ENCODE results near the gene SHROOM3. TPM values are rescaled to one million over a fixed set of nuclear protein-coding genes. Genes with fewer than 3 reads are reported as not detected.

The SHROOM3 gene
- total RNA-seq, 6 experiments from 2014 or later = 15.2 to 35.8 (median 29.9) TPM

- H3K36me3 ChIP-seq = peaks cover 0 to 11% (median 2%) of the 10 kb centered on the region in 4 donors
- H3K27ac ChIP-seq = no peak overlapping the region
- ATAC-seq = no peak
- H3K9me3 ChIP-seq = no peaks in the 10 kb centered on the region
- no peaks in the 10 kb centered on the region for H3K4me1 ChIP-seq
- H3K4me3 ChIP-seq = no peak overlapping the region
- TF ChIP-seq POLR2A (IDR thresholded peaks at IDR 0.05) (no peak), CTCF (IDR thresholded peaks at IDR 0.05) (no peak)
- WGBS (ENCODE audit: insufficient coverage, low coverage, low lambda C conversion rate, missing lambda C conversion rate) = 82% methylated on average over 14 of the region's 14 CpGs
- no peaks in the 10 kb centered on the region for H3K27me3 ChIP-seq
- DNase-seq = no peak
- intact Hi-C loops (cut with DNase I) = no loop called here
These were observed 330.6 kb downstream of the SHROOM3 start for GRCh38 chr4:76765473-76766183.

GRCh38 chr4:76767983-76768382 is 333.0 kb downstream of the SHROOM3 start:
- Histone ChIP-seq H3K9me3 (no peaks in the 10 kb centered on the region), H3K4me1 (no peaks in the 10 kb centered on the region), H3K36me3 (peaks cover 0 to 25% (median 12%) of the 10 kb centered on the region in 4 donors), H3K27ac (no peak overlapping the region), H3K4me3 (no peak overlapping the region), H3K27me3 (no peaks in the 10 kb centered on the region)
- 71% methylated on average over 2 of the region's 2 CpGs for WGBS (ENCODE audit: insufficient coverage, low coverage, low lambda C conversion rate, missing lambda C conversion rate)
- no peak for DNase-seq
- ATAC-seq = no peak
- intact Hi-C loops (cut with DNase I) = no loop called here
- no peak for TF ChIP-seq POLR2A (IDR thresholded peaks at IDR 0.05)
- TF ChIP-seq CTCF (IDR thresholded peaks at IDR 0.05) = no peak

- no peak for TF ChIP-seq CTCF (IDR thresholded peaks at IDR 0.05)
- ATAC-seq = no peak
- Histone ChIP-seq H3K27me3 (no peaks in the 10 kb centered on the region), H3K36me3 (peaks cover 0 to 25% (median 12%) of the 10 kb centered on the region in 4 donors), H3K9me3 (no peaks in the 10 kb centered on the region), H3K4me3 (no peak overlapping the region), H3K4me1 (no peaks in the 10 kb centered on the region), H3K27ac (no peak overlapping the region)
- intact Hi-C loops (cut with DNase I) = no loop called here
- 50% methylated on average over 5 of the region's 5 CpGs for WGBS (ENCODE audit: insufficient coverage, low coverage, low lambda C conversion rate, missing lambda C conversion rate)
- DNase-seq = no peak
These were observed 337.6 kb downstream of the SHROOM3 start for GRCh38 chr4:76772498-76773106.

GRCh38 chr4:76773766-76774165 is 338.7 kb downstream of the SHROOM3 start:
- Histone ChIP-seq H3K27ac (no peak overlapping the region), H3K9me3 (no peaks in the 10 kb centered on the region), H3K27me3 (no peaks in the 10 kb centered on the region), H3K36me3 (peaks cover 0 to 25% (median 12%) of the 10 kb centered on the region in 4 donors), H3K4me3 (no peak overlapping the region), H3K4me1 (no peaks in the 10 kb centered on the region)
- no peak for ATAC-seq
- intact Hi-C loops (cut with DNase I) = no loop called here
- no peak for TF ChIP-seq POLR2A (IDR thresholded peaks at IDR 0.05)
- DNase-seq = no peak

- no peaks in the 10 kb centered on the region for H3K9me3 ChIP-seq
- ATAC-seq = peak; percentile 48 to 79 (median 52)
These were observed 344.9 kb downstream of the SHROOM3 start for GRCh38 chr4:76779740-76780459.

More at GRCh38 chr4:76779740-76780459, 344.9 kb downstream of the SHROOM3 start:
- Histone ChIP-seq H3K4me1 (peaks cover 0 to 12% (median 0%) of the 10 kb centered on the region in 4 donors), H3K4me3 (no peak overlapping the region), H3K27me3 (no peaks in the 10 kb centered on the region), H3K36me3 (peaks cover 0 to 10% (median 2%) of the 10 kb centered on the region in 4 donors), H3K27ac (no peak overlapping the region)
- TF ChIP-seq POLR2A (IDR thresholded peaks at IDR 0.05) (no peak), CTCF (IDR thresholded peaks at IDR 0.05) (no peak)
- 82% methylated on average over 9 of the region's 9 CpGs for WGBS (ENCODE audit: insufficient coverage, low coverage, low lambda C conversion rate, missing lambda C conversion rate)
- intact Hi-C loops (cut with DNase I) = no loop called here
- DNase-seq = peak in 1 of 3 donors; percentile 31
